ENCODE results near the gene MRPL33. TPM values are rescaled to one million over a fixed set of nuclear protein-coding genes. Genes with fewer than 3 reads are reported as not detected.

Gene MRPL33
- polyA plus RNA-seq, 1 of the 3 experiments (the other 2 are of a cell fraction) = 132 TPM

DNA sequence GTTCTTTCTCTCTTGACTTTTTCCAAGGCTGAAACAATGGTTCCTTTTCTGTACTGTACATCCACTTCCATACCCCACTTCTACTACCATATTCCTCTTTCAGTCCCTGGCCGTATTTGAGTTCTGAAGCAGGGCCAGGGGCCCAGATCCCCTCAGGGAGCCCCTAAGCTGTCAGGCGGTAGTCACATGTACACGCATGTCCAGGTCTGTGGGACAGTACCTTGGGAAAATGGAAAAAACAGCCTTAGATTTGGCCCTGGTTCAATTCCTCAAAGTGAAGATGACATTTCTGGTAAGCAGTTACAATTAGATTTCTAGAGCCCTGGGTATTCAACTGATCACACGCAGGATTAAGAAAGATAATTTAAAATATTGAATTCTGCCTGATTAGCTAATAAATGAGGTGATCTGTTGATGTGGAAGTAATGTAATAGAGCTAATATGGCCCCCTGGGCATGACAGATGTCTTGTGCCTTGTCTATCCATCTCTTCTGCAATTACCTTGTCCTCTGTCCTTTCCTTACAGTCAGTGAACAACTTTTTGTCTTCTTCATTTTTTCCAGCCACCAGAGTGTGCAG is 44.4 kb downstream of the MRPL33 start:
- CTCF ChIA-PET = interaction anchor here (0.7 to 1.5 kb wide), 5 partner anchors 11 to 126 kb away, joined by 3 to 6 read pairs (median 4); no protein-coding TSS in a partner anchor

DNA sequence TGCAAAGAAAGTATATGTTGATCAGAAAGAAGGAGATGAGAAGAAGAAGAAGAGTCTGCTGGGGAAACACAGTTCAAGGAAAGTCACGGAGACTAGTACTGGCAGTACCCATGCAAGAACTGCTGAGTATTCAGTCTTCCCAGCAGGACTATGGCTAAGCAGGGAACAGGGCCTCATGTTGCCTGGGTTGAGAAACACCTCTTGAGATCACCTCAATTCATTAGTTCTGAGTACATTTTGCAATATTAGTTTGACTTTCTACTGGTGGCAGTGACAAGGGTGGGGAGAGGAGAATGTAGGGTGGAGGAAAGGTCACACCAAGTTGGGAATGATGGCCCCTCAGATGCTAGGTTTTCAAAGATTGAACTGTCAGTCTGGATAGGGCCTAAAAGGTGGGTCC is 50.5 kb downstream of the MRPL33 start:
- no peak for DNase-seq
- no peaks in the 10 kb centered on the region for H3K9me3 ChIP-seq
- POLR2A ChIA-PET = interaction anchor here (0.6 kb wide), 1 partner anchor 52 kb away, joined by 4 read pairs; no protein-coding TSS in a partner anchor
- H3K4me3 ChIP-seq (ENCODE audit: low read depth in 2 of 2, low read length in 1 of 2) = no peak overlapping the region
- H3K9ac ChIP-seq = no peak overlapping the region
- H3K27ac ChIP-seq (ENCODE audit: low read depth in 2 of 2, low read length in 1 of 2) = no peak overlapping the region
- TF ChIP-seq EZH2phosphoT487 (IDR thresholded peaks at IDR 0.05; ENCODE audit: borderline replicate concordance, low read depth) (no peak), GABPA (IDR thresholded peaks at IDR 0.05; ENCODE audit: low read depth) (no peak), NFIC (IDR thresholded peaks at IDR 0.05; ENCODE audit: borderline replicate concordance) (no peak)
- no peaks in the 10 kb centered on the region for H3K79me2 ChIP-seq (ENCODE audit: insufficient read depth)
- no peaks in the 10 kb centered on the region for H3K27me3 ChIP-seq (ENCODE audit: insufficient read depth)
- no peaks in the 10 kb centered on the region for H3F3A ChIP-seq (replicated peaks; ENCODE audit: insufficient read depth)
- no peaks in the 10 kb centered on the region for H4K20me1 ChIP-seq (ENCODE audit: insufficient read depth)
- no peaks in the 10 kb centered on the region for H3K4me1 ChIP-seq (ENCODE audit: control insufficient read depth in 1 of 2, insufficient read depth in 2 of 2, low read depth in 1 of 2, low read length in 1 of 2)
- no peak overlapping the region for H3K4me2 ChIP-seq
- 90% methylated on average over 1 of the region's 1 CpG for whole genome bisulfite sequencing (ENCODE audit: low lambda C conversion rate)
- CTCF ChIA-PET = no interaction called here
- H3K9me2 ChIP-seq = no peaks in the 10 kb centered on the region
- no peaks in the 10 kb centered on the region for H3K36me3 ChIP-seq (replicated peaks in 1 of 2; ENCODE audit: control insufficient read depth in 1 of 2, insufficient read depth in 2 of 2, low read length in 1 of 2)
- no peak overlapping the region for H2AFZ ChIP-seq (ENCODE audit: low read depth)

More for the DNA sequence above, 44.4 kb downstream of the MRPL33 start:
- Histone ChIP-seq H3F3A (replicated peaks; ENCODE audit: insufficient read depth) (no peaks in the 10 kb centered on the region), H3K27me3 (ENCODE audit: insufficient read depth) (no peaks in the 10 kb centered on the region), H3K27ac (ENCODE audit: low read depth in 2 of 2, low read length in 1 of 2) (no peak overlapping the region), H3K36me3 (replicated peaks in 1 of 2; ENCODE audit: control insufficient read depth in 1 of 2, insufficient read depth in 2 of 2, low read length in 1 of 2) (no peaks in the 10 kb centered on the region), H3K4me3 (ENCODE audit: low read depth in 2 of 2, low read length in 1 of 2) (no peak overlapping the region), H3K9ac (no peak overlapping the region), H2AFZ (ENCODE audit: low read depth) (no peak overlapping the region), H3K9me2 (no peaks in the 10 kb centered on the region), H3K4me2 (no peak overlapping the region), H3K9me3 (no peaks in the 10 kb centered on the region), H3K79me2 (ENCODE audit: insufficient read depth) (no peaks in the 10 kb centered on the region), H3K4me1 (ENCODE audit: control insufficient read depth in 1 of 2, insufficient read depth in 2 of 2, low read depth in 1 of 2, low read length in 1 of 2) (peaks cover 0 to 7% of the 10 kb centered on the region in 2 experiments; a peak in 1 of 4 replicates), H4K20me1 (ENCODE audit: insufficient read depth) (no peaks in the 10 kb centered on the region)
- WGBS (ENCODE audit: low lambda C conversion rate) = 79% methylated on average over 4 of the region's 4 CpGs
- POLR2A ChIA-PET = no interaction called here
- peak; percentile 31; the same call in 1 of the 2 replicates for TF ChIP-seq TEAD4 (IDR thresholded peaks at IDR 0.05; ENCODE audit: borderline replicate concordance, insufficient read depth)
- peak; percentile 75 for TF ChIP-seq CHD2 (IDR thresholded peaks at IDR 0.05; ENCODE audit: low read length, partially characterized antibody)
- TF ChIP-seq MEF2A (IDR thresholded peaks at IDR 0.05; ENCODE audit: borderline replicate concordance, low read depth) = no peak
- TF ChIP-seq TAF1 (IDR thresholded peaks at IDR 0.05; ENCODE audit: borderline replicate concordance, low read depth, low read length) = no peak
- TF ChIP-seq, protein P1, sequence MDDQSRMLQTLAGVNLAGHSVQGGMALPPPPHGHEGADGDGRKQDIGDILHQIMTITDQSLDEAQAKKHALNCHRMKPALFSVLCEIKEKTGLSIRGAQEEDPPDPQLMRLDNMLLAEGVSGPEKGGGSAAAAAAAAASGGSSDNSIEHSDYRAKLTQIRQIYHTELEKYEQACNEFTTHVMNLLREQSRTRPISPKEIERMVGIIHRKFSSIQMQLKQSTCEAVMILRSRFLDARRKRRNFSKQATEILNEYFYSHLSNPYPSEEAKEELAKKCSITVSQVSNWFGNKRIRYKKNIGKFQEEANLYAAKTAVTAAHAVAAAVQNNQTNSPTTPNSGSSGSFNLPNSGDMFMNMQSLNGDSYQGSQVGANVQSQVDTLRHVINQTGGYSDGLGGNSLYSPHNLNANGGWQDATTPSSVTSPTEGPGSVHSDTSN (IDR thresholded peaks at IDR 0.05) = no peak
- TF ChIP-seq GABPA (IDR thresholded peaks at IDR 0.05; ENCODE audit: low read depth) = no peak
- TF ChIP-seq MXI1 (IDR thresholded peaks at IDR 0.05; ENCODE audit: low read depth, low read length) = peak; percentile 66; the same call in 1 of the 2 replicates
- TF ChIP-seq RAD21 (IDR thresholded peaks at IDR 0.05; ENCODE audit: low read length) = peak; percentile 29; the same call in 1 of the 2 replicates
- TF ChIP-seq FOXJ3 (CRISPR knock-in tag; IDR thresholded peaks at IDR 0.05) = peak; percentile 70; the same call in 1 of the 2 replicates
- TF ChIP-seq, protein P2, sequence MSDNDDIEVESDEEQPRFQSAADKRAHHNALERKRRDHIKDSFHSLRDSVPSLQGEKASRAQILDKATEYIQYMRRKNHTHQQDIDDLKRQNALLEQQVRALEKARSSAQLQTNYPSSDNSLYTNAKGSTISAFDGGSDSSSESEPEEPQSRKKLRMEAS (IDR thresholded peaks at IDR 0.05; ENCODE audit: low read depth) = no peak
- TF ChIP-seq EP300 (IDR thresholded peaks at IDR 0.05; ENCODE audit: borderline replicate concordance in 1 of 2, low read depth in 1 of 2, low read length in 1 of 2) = peak in 1 of 2 experiments; percentile 96; a peak in 2 of 4 replicates
- peak; percentile 85 for TF ChIP-seq GATA2 (CRISPR knock-in tag; IDR thresholded peaks at IDR 0.05)
- no peak for TF ChIP-seq EZH2phosphoT487 (IDR thresholded peaks at IDR 0.05; ENCODE audit: borderline replicate concordance, low read depth)
- peak; percentile 99 for TF ChIP-seq RCOR1 (IDR thresholded peaks at IDR 0.05; ENCODE audit: low read length)
- no peak for TF ChIP-seq NRF1 (IDR thresholded peaks at IDR 0.05; ENCODE audit: low read depth, low read length)
- no peak for TF ChIP-seq RXRA (IDR thresholded peaks at IDR 0.05; ENCODE audit: borderline replicate concordance, low read depth)
- peak; percentile 53 for DNase-seq

Data from SK-N-SH (cell line).